GM19099 (cell line): Measurements from ENCODE around the gene PRKG2.

Source experiments
- POLR2A ChIP-seq: IDR thresholded peaks from 3 replicates; pipeline ENCODE4 v1.6.1; 2011; ENCODE audit warnings: low read depth; ENCODE audit not compliant: insufficient read length; ENCODE audit errors: extremely low read depth

Gene PRKG2

GRCh38 chr4:81227968-81228367 lies 12.9 kb upstream of the PRKG2 start:
- TF ChIP-seq POLR2A, result no peak

GRCh38 chr4:81227138-81227537 lies 12.1 kb upstream of the PRKG2 start:
- no peak for TF ChIP-seq POLR2A

GRCh38 chr4:81225252-81225651 lies 10.2 kb upstream of the PRKG2 start:
- no peak for TF ChIP-seq POLR2A

- TF ChIP-seq POLR2A, result no peak
Observed at GRCh38 chr4:81221303-81222081, 6.5 kb upstream of the PRKG2 start.

- no peak for TF ChIP-seq POLR2A
Observed at GRCh38 chr4:81220271-81220670, 5.2 kb upstream of the PRKG2 start.

- TF ChIP-seq POLR2A, result no peak
Observed at GRCh38 chr4:81218206-81218605, 3.2 kb upstream of the PRKG2 start.

GRCh38 chr4:81217779-81218178 lies 2.8 kb upstream of the PRKG2 start:
- no peak for TF ChIP-seq POLR2A

GRCh38 chr4:81215931-81216330 lies 909 bp upstream of the PRKG2 start:
- no peak for TF ChIP-seq POLR2A

- TF ChIP-seq POLR2A, result no peak
Observed at GRCh38 chr4:81214144-81214880, 710 bp downstream of the PRKG2 start.

GRCh38 chr4:81213671-81214070 lies 1.4 kb downstream of the PRKG2 start:
- TF ChIP-seq POLR2A, result no peak

- TF ChIP-seq POLR2A, result no peak
Observed at GRCh38 chr4:81211956-81212355, 3.1 kb downstream of the PRKG2 start.

GRCh38 chr4:81207828-81208227 lies 7.2 kb downstream of the PRKG2 start:
- no peak for TF ChIP-seq POLR2A

- TF ChIP-seq POLR2A, result no peak
Observed at GRCh38 chr4:81205302-81205701, 9.7 kb downstream of the PRKG2 start.

- no peak for TF ChIP-seq POLR2A
Observed at GRCh38 chr4:81204571-81204970, 10.5 kb downstream of the PRKG2 start.

- no peak for TF ChIP-seq POLR2A
Observed at GRCh38 chr4:81199831-81200230, 15.2 kb downstream of the PRKG2 start.

GRCh38 chr4:81198609-81199008 lies 16.4 kb downstream of the PRKG2 start:
- no peak for TF ChIP-seq POLR2A
